ENCODE data around the gene FBXW11. TPM values are rescaled to one million over a fixed set of nuclear protein-coding genes. Genes with fewer than 3 reads are reported as not detected.

The FBXW11 gene
- total and polyA plus RNA-seq, 4 donors: 7.6 to 87.5 (median 35.2) TPM

GRCh38 chr5:171955761-171956160 is 50.7 kb downstream of the FBXW11 start:
- no peaks in the 10 kb centered on the region for H3K27me3 ChIP-seq (ENCODE audit: control insufficient read depth in 3 of 3, insufficient read depth in 3 of 3, low read length in 2 of 3)
- H3K27ac ChIP-seq (ENCODE audit: low read depth in 1 of 2, low read length in 1 of 2): no peak overlapping the region
- H3K9ac ChIP-seq (ENCODE audit: insufficient read depth in 1 of 2, low read length in 2 of 2): no peak overlapping the region
- ATAC-seq (ENCODE audit: insufficient read depth, low FRiP score): no peak
- H3K9me3 ChIP-seq (ENCODE audit: control insufficient read depth in 4 of 4, insufficient read depth in 3 of 4, low read length in 3 of 4): no peaks in the 10 kb centered on the region
- DNase-seq: no peak
- H3K4me1 ChIP-seq (ENCODE audit: control insufficient read depth in 5 of 5, insufficient read depth in 5 of 5, low read length in 5 of 5): peaks cover 8 to 48% (median 25%) of the 10 kb centered on the region in 5 donors
- TF ChIP-seq, protein P1, sequence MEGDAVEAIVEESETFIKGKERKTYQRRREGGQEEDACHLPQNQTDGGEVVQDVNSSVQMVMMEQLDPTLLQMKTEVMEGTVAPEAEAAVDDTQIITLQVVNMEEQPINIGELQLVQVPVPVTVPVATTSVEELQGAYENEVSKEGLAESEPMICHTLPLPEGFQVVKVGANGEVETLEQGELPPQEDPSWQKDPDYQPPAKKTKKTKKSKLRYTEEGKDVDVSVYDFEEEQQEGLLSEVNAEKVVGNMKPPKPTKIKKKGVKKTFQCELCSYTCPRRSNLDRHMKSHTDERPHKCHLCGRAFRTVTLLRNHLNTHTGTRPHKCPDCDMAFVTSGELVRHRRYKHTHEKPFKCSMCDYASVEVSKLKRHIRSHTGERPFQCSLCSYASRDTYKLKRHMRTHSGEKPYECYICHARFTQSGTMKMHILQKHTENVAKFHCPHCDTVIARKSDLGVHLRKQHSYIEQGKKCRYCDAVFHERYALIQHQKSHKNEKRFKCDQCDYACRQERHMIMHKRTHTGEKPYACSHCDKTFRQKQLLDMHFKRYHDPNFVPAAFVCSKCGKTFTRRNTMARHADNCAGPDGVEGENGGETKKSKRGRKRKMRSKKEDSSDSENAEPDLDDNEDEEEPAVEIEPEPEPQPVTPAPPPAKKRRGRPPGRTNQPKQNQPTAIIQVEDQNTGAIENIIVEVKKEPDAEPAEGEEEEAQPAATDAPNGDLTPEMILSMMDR (IDR thresholded peaks at IDR 0.05; ENCODE audit: control extremely low read depth, extremely low read depth): no peak
- 83 to 90% methylated on average over 4 of the region's 4 CpGs for WGBS, 2 donors
- H3K4me3 ChIP-seq: no peak overlapping the region
- no peaks in the 10 kb centered on the region for H3K36me3 ChIP-seq (ENCODE audit: control insufficient read depth in 4 of 4, insufficient read depth in 4 of 4, low read length in 4 of 4)

DNA sequence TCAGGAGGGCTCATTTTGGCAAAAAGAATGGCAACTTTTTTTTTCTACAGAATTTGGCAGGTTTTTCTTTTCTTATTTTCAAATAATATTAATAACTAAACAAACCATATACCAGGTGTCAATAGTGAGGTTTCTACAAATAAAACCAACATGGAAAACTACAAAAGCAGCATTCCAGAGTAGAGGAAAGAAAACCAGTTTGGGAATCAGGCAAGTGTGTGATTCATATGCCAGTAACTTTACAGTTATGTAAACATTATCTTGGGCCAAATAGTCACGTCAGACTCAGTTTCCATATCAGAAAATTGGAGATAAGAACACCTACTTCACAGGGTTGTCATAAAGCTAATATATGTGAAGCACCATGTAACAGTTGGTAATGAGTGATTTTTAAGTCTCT is 51.7 kb downstream of the FBXW11 start:
- Histone ChIP-seq H3K4me1 (ENCODE audit: control insufficient read depth in 5 of 5, insufficient read depth in 5 of 5, low read length in 5 of 5) (peaks cover 8 to 48% (median 25%) of the 10 kb centered on the region in 5 donors), H3K36me3 (ENCODE audit: control insufficient read depth in 4 of 4, insufficient read depth in 4 of 4, low read length in 4 of 4) (no peaks in the 10 kb centered on the region), H3K9me3 (ENCODE audit: control insufficient read depth in 4 of 4, insufficient read depth in 3 of 4, low read length in 3 of 4) (no peaks in the 10 kb centered on the region), H3K27me3 (ENCODE audit: control insufficient read depth in 3 of 3, insufficient read depth in 3 of 3, low read length in 2 of 3) (no peaks in the 10 kb centered on the region), H3K9ac (ENCODE audit: insufficient read depth in 1 of 2, low read length in 2 of 2) (no peak overlapping the region), H3K27ac (ENCODE audit: low read depth in 1 of 2, low read length in 1 of 2) (no peak overlapping the region), H3K4me3 (no peak overlapping the region)
- TF ChIP-seq, protein P1 (IDR thresholded peaks at IDR 0.05; ENCODE audit: control extremely low read depth, extremely low read depth): no peak
- ATAC-seq (ENCODE audit: insufficient read depth, low FRiP score) (no peak), DNase-seq (no peak)
- 35 to 68% methylated on average over 1 of the region's 1 CpG for whole genome bisulfite sequencing, 2 donors

DNA sequence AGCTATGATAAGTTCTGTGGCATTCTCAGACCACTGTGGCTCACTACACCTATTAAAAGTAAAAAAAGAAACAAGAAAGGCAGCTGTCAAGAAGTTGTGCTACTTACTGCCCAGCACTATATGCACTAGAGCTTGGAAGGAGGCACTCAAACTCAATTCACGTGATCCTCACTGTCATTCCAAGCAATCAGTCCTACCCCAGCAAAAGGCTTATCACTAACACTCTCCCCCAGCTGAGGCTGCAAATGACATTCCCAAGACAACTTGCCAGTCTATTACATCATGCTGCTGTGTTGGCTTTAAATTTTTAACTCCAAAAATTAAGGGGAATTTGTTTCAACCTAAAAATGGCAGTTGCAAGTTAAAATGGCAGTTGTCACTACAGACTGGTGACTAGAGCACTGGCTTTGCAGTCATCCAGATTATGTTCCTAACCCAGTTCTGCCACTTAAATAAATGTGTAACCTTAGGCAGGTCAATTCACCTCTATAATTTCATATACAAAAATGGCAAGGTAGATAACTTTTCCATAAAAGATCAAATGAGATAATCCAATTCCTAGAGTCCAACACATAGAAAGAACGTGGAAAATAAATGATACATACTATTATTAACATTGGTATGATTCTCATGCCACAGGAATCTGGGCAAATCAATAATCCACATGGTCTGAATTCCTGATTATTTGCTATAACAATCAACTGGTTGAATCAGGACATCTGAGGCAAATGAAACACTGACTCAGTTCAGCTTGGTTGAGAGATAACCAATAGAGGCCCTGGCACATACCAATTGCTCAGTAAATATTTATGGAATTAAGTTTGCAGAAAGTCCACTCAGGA is 52.4 kb downstream of the FBXW11 start:
- no peaks in the 10 kb centered on the region for H3K27me3 ChIP-seq (ENCODE audit: control insufficient read depth in 3 of 3, insufficient read depth in 3 of 3, low read length in 2 of 3)
- TF ChIP-seq, protein P1 (IDR thresholded peaks at IDR 0.05; ENCODE audit: control extremely low read depth, extremely low read depth): no peak
- H3K4me3 ChIP-seq: no peak overlapping the region
- ATAC-seq (ENCODE audit: insufficient read depth, low FRiP score) (no peak), DNase-seq (peak in 1 of 3 donors; percentile 41)
- WGBS, 2 donors: 71 to 83% methylated on average over 2 of the region's 2 CpGs
- H3K27ac ChIP-seq (ENCODE audit: low read depth in 1 of 2, low read length in 1 of 2): peak overlapping the region in 1 of 2 donors; percentile 57
- no peaks in the 10 kb centered on the region for H3K9me3 ChIP-seq (ENCODE audit: control insufficient read depth in 4 of 4, insufficient read depth in 3 of 4, low read length in 3 of 4)
- H3K9ac ChIP-seq (ENCODE audit: insufficient read depth in 1 of 2, low read length in 2 of 2): no peak overlapping the region
- no peaks in the 10 kb centered on the region for H3K36me3 ChIP-seq (ENCODE audit: control insufficient read depth in 4 of 4, insufficient read depth in 4 of 4, low read length in 4 of 4)
- peaks cover 8 to 48% (median 25%) of the 10 kb centered on the region in 5 donors for H3K4me1 ChIP-seq (ENCODE audit: control insufficient read depth in 5 of 5, insufficient read depth in 5 of 5, low read length in 5 of 5)
